H1 (cell line): ENCODE data around the gene RHOBTB1.

ENCODE experiments used
- CHD7 ChIP-seq: fragments of 300-600 bp; sonication (generic); IDR thresholded peaks from 2 replicates; pipeline ENCODE4 v1.7.1; 2012; ENCODE audit warnings: low read length, moderate library complexity, mild to moderate bottlenecking, inconsistent platforms; ENCODE audit not compliant: insufficient replicate concordance
- CTCF ChIP-seq, 3 experiments: IDR thresholded peaks; 1 replicate in 2 of 3; 2 replicates in 1 of 3; pipeline versions ENCODE4 v1.5.1 to v1.6.1; 2011; ENCODE audit warnings: low read length in 3 of 3, mild to moderate bottlenecking in 3 of 3, inconsistent platforms in 2 of 3, low read depth in 1 of 3, moderate library complexity in 1 of 3; ENCODE audit not compliant: insufficient read depth in 1 of 3; ENCODE audit errors: control extremely low read depth in 1 of 3
- GABPA ChIP-seq: IDR thresholded peaks from 2 replicates; pipeline ENCODE4 v1.6.1; 2011; ENCODE audit warnings: mild to moderate bottlenecking, low read length, moderate library complexity, borderline replicate concordance; ENCODE audit not compliant: insufficient read depth
- PHF8 ChIP-seq: fragments of 200-600 bp; sonication (generic); conservative IDR thresholded peaks from 2 replicates; pipeline ENCODE4 v1.7.1; 2012; ENCODE audit warnings: low read depth, mild to moderate bottlenecking, inconsistent platforms, low read length, moderate library complexity
- RBBP5 ChIP-seq: IDR thresholded peaks from 2 replicates; pipeline ENCODE4 v1.7.1; 2012; ENCODE audit warnings: low read depth, mild to moderate bottlenecking, inconsistent platforms, low read length, moderate library complexity, borderline replicate concordance
- SUZ12 ChIP-seq: fragments of 200-600 bp; sonication (generic); IDR thresholded peaks from 2 replicates; pipeline ENCODE4 v1.6.1; 2012; ENCODE audit warnings: mild to moderate bottlenecking, inconsistent platforms, low read length, moderate library complexity, mixed read lengths
- TF ChIP-seq, protein P1 (sequence below): IDR thresholded peaks from 2 replicates; pipeline ENCODE4 v1.6.1; 2012; ENCODE audit warnings: inconsistent platforms

DNA sequence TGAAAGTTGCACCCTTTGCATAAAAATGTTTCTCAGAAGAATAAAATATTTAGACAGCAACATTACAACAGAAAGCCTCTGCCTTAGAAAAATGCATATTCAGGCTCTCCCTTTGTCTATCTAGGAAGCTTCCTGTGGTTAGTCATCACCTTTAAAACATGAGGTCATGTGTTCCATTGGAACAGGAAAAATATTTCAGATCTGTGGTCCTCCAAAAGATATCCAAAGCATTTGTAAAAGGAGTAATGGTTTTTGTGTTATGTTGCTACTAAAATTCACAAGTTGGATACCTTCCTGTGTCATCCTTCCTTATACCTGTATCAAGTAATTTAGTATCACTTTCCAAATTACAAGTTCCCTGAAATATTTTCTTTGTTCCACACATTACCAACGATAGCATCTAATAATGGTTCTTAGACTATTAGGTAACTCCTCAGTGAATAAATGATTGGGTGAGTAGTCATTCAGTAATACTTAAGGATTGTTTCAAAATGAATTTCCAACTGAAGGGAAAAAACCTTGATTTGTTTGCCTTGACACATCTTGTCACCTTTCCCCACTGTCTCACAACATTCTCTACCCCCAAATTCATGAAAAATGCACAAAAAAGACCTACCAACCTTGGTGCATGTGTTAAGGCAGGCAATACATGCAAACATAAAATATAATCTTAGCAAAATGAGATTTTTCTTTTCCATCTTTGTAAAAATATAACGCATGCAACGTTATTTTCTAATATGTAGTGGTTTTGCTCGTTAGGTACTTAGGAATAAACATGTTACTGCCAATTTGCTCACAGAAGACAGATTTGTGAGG lies 19.7 kb upstream of the RHOBTB1 start:
- TF ChIP-seq, protein P1, sequence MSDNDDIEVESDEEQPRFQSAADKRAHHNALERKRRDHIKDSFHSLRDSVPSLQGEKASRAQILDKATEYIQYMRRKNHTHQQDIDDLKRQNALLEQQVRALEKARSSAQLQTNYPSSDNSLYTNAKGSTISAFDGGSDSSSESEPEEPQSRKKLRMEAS = no peak
- TF ChIP-seq CTCF (IDR thresholded peaks at IDR 0.05; ENCODE audit: control extremely low read depth in 1 of 3, insufficient read depth in 1 of 3, low read depth in 1 of 3, low read length in 3 of 3) = no peak
- TF ChIP-seq PHF8 = no peak
- no peak for TF ChIP-seq GABPA
- TF ChIP-seq CHD7 = no peak
- no peak for TF ChIP-seq RBBP5
- no peak for TF ChIP-seq SUZ12
